Tibial artery (tissue), 4 donors: ENCODE results near the gene TMEM223.

Source experiments
- DNase-seq, 2 donors: peaks; one replicate each; pipeline ENCODE4 v3.0.0-alpha.2; 2019
- H3K27ac ChIP-seq, 2 donors: fragments of 200-600 bp; sonication (generic) in 1 of 2; 1 replicate in 1 of 2; 2 replicates in 1 of 2; pipeline ENCODE4 v1.5.1; 2018 to 2019; ENCODE audit warnings: mild to moderate bottlenecking in 1 of 2
- H3K27me3 ChIP-seq, 2 donors: fragments of 200-600 bp; sonication (generic) in 1 of 2; one replicate each; pipeline versions ENCODE4 v1.5.1 to v1.6.0; 2016 to 2019
- H3K36me3 ChIP-seq, 3 donors: fragments of 200-600 bp; sonication (generic) in 2 of 3; one replicate each; pipeline ENCODE4 v1.5.1; 2016 to 2019; ENCODE audit warnings: mild to moderate bottlenecking in 2 of 3
- H3K4me1 ChIP-seq, 4 donors: fragments of 200-600 bp; sonication (generic) in 2 of 4; 1 replicate in 3 of 4; 2 replicates in 1 of 4; pipeline ENCODE4 v1.5.1; 2016 to 2019
- H3K4me3 ChIP-seq, 2 donors: fragments of 200-600 bp; sonication (generic) in 1 of 2; 1 replicate in 1 of 2; 2 replicates in 1 of 2; pipeline ENCODE4 v1.5.1; 2018 to 2019; ENCODE audit warnings: mild to moderate bottlenecking in 2 of 2
- H3K9me3 ChIP-seq, 3 donors: fragments of 200-600 bp; sonication (generic) in 1 of 3; one replicate each; pipeline ENCODE4 v1.5.1; 2016 to 2019
- CTCF ChIP-seq, 2 experiments: fragments of 200-600 bp in 1 of 2; fragments of 450-650 bp in 1 of 2; IDR thresholded peaks; one replicate each; pipeline ENCODE4 v1.5.1; 2017 to 2019; ENCODE audit warnings: antibody characterized with exemption in 2 of 2, mild to moderate bottlenecking in 1 of 2, moderate library complexity in 1 of 2
- intact Hi-C: fragments of 100-400 bp; cut with DNase I; formaldehyde crosslinking; loops from one replicate; pipeline ENCODE4 v1.15.0; 2023; ENCODE audit warnings: low total_unique reads

Gene TMEM223

DNA sequence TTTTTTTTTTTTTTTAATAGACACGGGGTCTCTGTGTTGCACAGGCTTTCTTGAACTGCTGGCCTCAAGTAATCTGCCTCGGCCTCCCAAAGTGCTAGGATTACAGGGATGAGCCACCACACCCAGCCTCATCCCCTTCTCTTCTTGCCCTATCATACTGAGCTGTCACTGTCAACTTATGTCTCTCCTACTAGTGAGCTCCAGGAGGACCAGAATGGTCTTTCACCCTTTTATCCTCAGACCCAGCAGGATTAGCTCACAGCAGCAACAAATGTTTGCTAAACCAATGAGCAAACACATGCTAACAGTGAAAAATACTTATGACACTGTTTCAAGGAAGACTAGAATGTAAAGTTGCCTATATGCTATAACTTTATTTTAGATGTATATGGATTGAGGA is 19.9 kb upstream of the TMEM223 start:
- no peaks in the 10 kb centered on the region for H3K9me3 ChIP-seq
- no peak for DNase-seq
- intact Hi-C loops: no loop called here
- peaks cover 0 to under 1% (median 0%) of the 10 kb centered on the region in 4 donors for H3K4me1 ChIP-seq
- no peak for TF ChIP-seq CTCF (IDR thresholded peaks at IDR 0.05)
- H3K27ac ChIP-seq: no peak overlapping the region
- no peak overlapping the region for H3K4me3 ChIP-seq
- peaks cover 10 to 38% (median 11%) of the 10 kb centered on the region in 3 donors for H3K36me3 ChIP-seq
- H3K27me3 ChIP-seq: no peaks in the 10 kb centered on the region

- no peak for TF ChIP-seq CTCF (IDR thresholded peaks at IDR 0.05)
- Histone ChIP-seq H3K36me3 (peaks cover 10 to 32% (median 11%) of the 10 kb centered on the region in 3 donors), H3K4me3 (no peak overlapping the region), H3K9me3 (no peaks in the 10 kb centered on the region), H3K27ac (no peak overlapping the region), H3K4me1 (peaks cover 0 to 9% (median 7%) of the 10 kb centered on the region in 4 donors), H3K27me3 (no peaks in the 10 kb centered on the region)
- intact Hi-C loops: no loop called here
- no peak for DNase-seq
Measured at GRCh38 chr11:62810748-62811147, 18.9 kb upstream of the TMEM223 start.

GRCh38 chr11:62806611-62807121 is 14.9 kb upstream of the TMEM223 start:
- H3K27me3 ChIP-seq: no peaks in the 10 kb centered on the region
- intact Hi-C loops: no loop called here
- no peaks in the 10 kb centered on the region for H3K9me3 ChIP-seq
- peak in 1 of 2 donors; percentile 40 for DNase-seq
- H3K36me3 ChIP-seq: peaks cover 19 to 31% (median 21%) of the 10 kb centered on the region in 3 donors
- H3K4me1 ChIP-seq: peaks cover 0 to 25% (median 23%) of the 10 kb centered on the region in 4 donors
- no peak for TF ChIP-seq CTCF (IDR thresholded peaks at IDR 0.05)
- peak overlapping the region; percentile 89 to 95 for H3K27ac ChIP-seq
- H3K4me3 ChIP-seq: no peak overlapping the region

DNA sequence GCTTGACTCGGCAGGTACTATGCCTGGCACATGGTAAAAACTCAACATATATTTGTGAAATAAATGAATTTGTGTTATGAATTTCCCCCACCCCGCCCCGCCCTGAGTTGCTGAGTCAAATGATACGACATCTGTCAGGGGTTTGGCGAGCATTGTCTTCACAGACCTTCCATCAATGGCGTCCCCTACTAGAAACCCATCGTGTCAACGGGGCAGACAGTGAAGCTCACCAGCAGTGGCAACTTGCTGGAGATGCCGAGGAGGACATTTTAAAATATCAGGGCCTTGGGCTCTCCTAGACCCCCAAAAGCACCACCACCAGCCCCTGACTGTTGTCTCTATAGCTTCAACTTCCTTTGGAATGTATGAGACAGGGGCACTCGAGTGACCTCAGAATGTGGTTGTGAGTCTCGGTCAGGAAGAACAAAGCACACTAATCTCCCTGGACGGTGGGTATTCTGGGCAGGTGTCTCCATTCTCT is 14.2 kb upstream of the TMEM223 start:
- Histone ChIP-seq H3K4me1 (peaks cover 0 to 25% (median 23%) of the 10 kb centered on the region in 4 donors), H3K9me3 (no peaks in the 10 kb centered on the region), H3K4me3 (peak overlapping the region; percentile 81 to 82), H3K27me3 (no peaks in the 10 kb centered on the region), H3K27ac (peak overlapping the region; percentile 89 to 95), H3K36me3 (peaks cover 25 to 38% (median 28%) of the 10 kb centered on the region in 3 donors)
- DNase-seq: no peak
- TF ChIP-seq CTCF (IDR thresholded peaks at IDR 0.05): no peak
- intact Hi-C loops: no loop called here

GRCh38 chr11:62805076-62805892 is 13.5 kb upstream of the TMEM223 start, which contains the start of gene NXF1:
TSS of gene NXF1 (minus strand) at chr11:62805440. CDS start at chr11:62805356, 84 bp downstream.
- TF ChIP-seq CTCF (IDR thresholded peaks at IDR 0.05): peak in 1 of 2 experiments; percentile 36

More at GRCh38 chr11:62805076-62805892, 13.5 kb upstream of the TMEM223 start, which contains the start of gene NXF1:
- peaks cover 0 to 25% (median 23%) of the 10 kb centered on the region in 4 donors for H3K4me1 ChIP-seq
- intact Hi-C loops: no loop called here
- H3K36me3 ChIP-seq: peaks cover 33 to 45% (median 35%) of the 10 kb centered on the region in 3 donors
- peak; percentile 91 to 96 for DNase-seq
- no peaks in the 10 kb centered on the region for H3K27me3 ChIP-seq
- peak within 1 kb of the TSS; percentile 89 to 95 for H3K27ac ChIP-seq
- H3K9me3 ChIP-seq: no peaks in the 10 kb centered on the region
- H3K4me3 ChIP-seq: peak within 1 kb of the TSS; percentile 81 to 82
